AG10803 (cell line): Measurements from ENCODE around the gene NSMCE3.

Experiments
- DNase-seq: peaks from one replicate; pipeline ENCODE4 v3.0.0; 2010; ENCODE audit warnings: low read depth
- H3K4me3 ChIP-seq: 2 replicates; pipeline ENCODE4 v1.5.1; 2011; ENCODE audit warnings: mild to moderate bottlenecking, low read length, control low read depth
- CTCF ChIP-seq: conservative IDR thresholded peaks from 2 replicates; pipeline ENCODE4 v1.5.1; 2011; ENCODE audit warnings: mild to moderate bottlenecking, low read length, control low read depth, inconsistent platforms

Gene NSMCE3

DNA sequence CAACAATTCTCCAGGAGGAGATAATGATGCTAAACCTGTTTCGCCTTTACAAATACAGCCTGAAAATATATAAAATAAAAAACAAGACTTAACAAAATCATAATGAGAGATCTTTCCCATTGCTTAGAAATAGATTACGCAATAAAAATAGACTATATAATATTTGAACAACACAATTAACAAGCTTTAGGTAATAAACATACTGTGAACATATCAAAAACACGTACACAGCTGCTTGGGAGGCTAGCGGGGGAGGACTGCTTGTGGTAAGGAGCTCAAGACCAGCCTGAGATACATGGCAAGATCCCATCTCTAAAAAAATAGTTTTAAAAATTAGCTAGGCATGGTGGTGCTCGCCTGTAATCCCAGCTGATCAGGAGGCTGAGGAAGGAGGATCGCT is 8.7 kb downstream of the NSMCE3 start:
- no peak for TF ChIP-seq CTCF
- no peak overlapping the region for H3K4me3 ChIP-seq
- no peak for DNase-seq

DNA sequence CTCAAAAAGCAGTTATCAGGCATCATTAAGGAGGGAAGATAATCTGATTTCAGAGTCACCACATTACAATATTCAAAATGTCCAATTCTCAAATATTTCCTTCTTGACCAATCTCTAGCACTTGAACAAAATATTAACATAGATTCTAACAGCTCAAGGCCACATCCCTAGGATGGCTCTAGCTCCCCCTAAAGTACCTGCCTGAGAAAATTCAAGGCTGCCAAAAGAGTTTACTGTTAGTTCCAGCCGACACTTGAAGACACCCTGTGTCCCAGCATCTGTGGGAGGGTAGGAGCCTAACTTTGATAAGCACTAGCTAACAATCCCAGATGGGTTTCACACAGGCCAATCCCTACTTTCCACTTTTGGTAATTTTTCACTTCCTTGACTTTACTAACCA is 10.4 kb downstream of the NSMCE3 start:
- no peak for DNase-seq
- no peak for TF ChIP-seq CTCF
- no peak overlapping the region for H3K4me3 ChIP-seq

DNA sequence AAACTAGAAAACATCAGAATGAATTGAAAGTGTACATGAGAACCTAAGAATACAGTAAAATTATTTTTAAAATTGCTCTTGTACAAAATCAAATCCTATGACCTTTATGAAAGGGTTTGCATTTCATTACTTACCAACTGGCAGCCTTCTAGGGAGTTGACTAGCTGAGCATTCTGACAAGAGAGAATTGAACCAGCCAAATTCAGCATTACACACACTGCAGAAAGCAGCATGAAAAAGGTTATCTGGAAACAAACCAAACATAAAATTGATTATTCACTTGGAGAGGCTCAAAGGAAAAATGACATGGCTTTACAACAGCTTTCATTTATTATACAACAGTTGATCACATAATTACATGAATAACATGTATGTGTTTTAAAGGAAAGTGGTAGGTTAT is 17.4 kb downstream of the NSMCE3 start:
- no peak for DNase-seq
- no peak for TF ChIP-seq CTCF
- no peak overlapping the region for H3K4me3 ChIP-seq

- no peak overlapping the region for H3K4me3 ChIP-seq
- TF ChIP-seq CTCF: no peak
- DNase-seq: no peak
Measured at GRCh38 chr15:29244544-29244943, 25.1 kb downstream of the NSMCE3 start.

DNA sequence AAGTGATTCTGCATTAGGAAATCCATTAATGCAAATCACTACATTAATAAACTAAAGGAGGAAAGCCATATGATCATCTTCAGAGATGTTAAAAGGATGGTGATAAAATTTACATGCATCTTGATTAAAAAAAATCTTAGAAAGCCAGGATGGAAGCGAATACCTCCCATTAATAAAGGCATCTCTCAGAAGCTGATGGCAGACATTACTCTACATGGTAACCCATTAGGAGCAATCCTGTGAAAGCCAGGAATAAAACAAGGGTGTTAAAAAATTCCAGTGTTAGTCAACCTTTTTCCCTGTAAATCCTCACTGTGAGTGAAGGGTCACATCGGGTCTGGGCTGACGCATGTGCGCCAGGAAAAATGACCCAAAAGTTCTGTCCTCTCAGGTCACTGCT is 25.5 kb downstream of the NSMCE3 start:
- DNase-seq: no peak
- no peak for TF ChIP-seq CTCF
- H3K4me3 ChIP-seq: no peak overlapping the region

DNA sequence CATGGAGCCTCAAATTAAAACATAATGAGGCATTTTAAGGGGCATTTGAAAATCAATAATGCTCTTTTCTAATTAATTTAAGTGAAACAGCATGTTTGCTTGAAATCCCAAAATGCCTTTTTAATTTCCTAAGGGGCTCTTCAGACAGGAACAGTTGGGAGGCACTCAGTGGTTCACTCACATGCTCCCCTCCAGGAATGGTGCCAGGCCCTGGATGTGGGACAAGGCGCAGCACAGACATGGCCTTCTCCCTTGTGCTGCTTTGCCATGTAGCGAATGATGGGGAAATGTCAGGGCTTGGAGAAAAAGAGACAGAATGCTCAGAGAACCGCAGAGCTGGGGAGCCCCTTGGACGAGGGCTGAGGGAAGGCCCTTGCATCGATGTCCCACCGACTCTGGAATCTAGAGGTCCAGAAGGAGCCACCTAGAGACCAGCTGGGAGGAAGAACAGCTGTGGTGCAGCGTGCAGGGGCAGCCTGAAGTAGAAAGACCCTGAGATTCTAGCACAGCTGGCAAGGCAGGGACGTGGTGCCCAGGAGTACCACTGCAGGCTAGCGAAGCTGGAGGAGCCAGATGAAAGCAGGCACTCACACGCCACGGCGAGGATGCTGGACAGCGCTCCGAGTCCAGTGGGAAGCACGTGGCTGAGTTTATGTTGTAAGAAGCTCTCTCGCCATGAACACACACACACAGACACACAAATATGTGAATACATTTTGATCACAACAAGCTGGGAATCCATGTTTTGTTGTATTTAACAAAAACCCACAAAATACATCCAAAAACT is 27.0 kb downstream of the NSMCE3 start:
- DNase-seq: peak; percentile 12
- TF ChIP-seq CTCF: no peak
- H3K4me3 ChIP-seq: no peak overlapping the region

DNA sequence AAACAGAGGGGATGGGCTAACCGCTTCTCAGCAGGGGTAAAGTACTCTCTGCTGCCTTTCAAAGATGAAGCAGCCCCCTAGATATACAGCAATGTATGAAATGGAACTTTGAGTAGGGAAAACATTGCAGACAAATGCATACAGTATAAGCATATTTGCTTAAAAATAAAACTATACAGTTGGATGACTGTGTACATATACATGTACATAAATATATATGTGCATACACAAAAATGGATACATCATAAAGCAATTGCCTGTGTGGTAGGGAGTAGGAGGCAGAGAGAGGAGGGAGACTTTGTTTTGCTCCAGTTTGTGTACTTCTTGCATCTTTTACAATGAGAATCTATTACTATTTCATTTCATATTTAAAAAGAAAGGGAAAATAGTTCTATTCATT is 28.4 kb downstream of the NSMCE3 start:
- no peak for TF ChIP-seq CTCF
- no peak for DNase-seq
- no peak overlapping the region for H3K4me3 ChIP-seq
